ENCODE measurements around the gene SLIT1.

Gene SLIT1

GRCh38 chr10:97176226-97176625, 9.5 kb downstream of the SLIT1 start:
- Histone ChIP-seq H3K4me3 (ENCODE audit: insufficient read depth, low read length, poor library complexity, severe bottlenecking) (no peak overlapping the region), H3K36me3 (ENCODE audit: low read length) (no peaks in the 10 kb centered on the region), H2AFZ (ENCODE audit: low read depth, low read length, severe bottlenecking) (no peak overlapping the region), H3K4me2 (ENCODE audit: low read depth, low read length, poor library complexity, severe bottlenecking) (no peak overlapping the region), H3K27ac (ENCODE audit: low read depth, low read length) (no peak overlapping the region), H3K79me2 (ENCODE audit: insufficient read depth, low read length) (no peaks in the 10 kb centered on the region), H3K9ac (ENCODE audit: low read length) (no peak overlapping the region), H3K9me3 (ENCODE audit: insufficient read depth, low read length) (no peaks in the 10 kb centered on the region), H4K20me1 (ENCODE audit: low read depth, low read length) (no peaks in the 10 kb centered on the region), H3F3A (ENCODE audit: insufficient read depth) (no peaks in the 10 kb centered on the region), H3K27me3 (ENCODE audit: low read length) (no peaks in the 10 kb centered on the region), H3K9me2 (replicated peaks; ENCODE audit: insufficient read depth, low read length) (no peaks in the 10 kb centered on the region)
- TF ChIP-seq, protein P1, sequence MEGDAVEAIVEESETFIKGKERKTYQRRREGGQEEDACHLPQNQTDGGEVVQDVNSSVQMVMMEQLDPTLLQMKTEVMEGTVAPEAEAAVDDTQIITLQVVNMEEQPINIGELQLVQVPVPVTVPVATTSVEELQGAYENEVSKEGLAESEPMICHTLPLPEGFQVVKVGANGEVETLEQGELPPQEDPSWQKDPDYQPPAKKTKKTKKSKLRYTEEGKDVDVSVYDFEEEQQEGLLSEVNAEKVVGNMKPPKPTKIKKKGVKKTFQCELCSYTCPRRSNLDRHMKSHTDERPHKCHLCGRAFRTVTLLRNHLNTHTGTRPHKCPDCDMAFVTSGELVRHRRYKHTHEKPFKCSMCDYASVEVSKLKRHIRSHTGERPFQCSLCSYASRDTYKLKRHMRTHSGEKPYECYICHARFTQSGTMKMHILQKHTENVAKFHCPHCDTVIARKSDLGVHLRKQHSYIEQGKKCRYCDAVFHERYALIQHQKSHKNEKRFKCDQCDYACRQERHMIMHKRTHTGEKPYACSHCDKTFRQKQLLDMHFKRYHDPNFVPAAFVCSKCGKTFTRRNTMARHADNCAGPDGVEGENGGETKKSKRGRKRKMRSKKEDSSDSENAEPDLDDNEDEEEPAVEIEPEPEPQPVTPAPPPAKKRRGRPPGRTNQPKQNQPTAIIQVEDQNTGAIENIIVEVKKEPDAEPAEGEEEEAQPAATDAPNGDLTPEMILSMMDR (IDR thresholded peaks at IDR 0.05; ENCODE audit: insufficient read depth, low read length, poor library complexity, severe bottlenecking): no peak
- no peak for TF ChIP-seq EZH2phosphoT487 (conservative IDR thresholded peaks at IDR 0.05; ENCODE audit: low read length)

- Histone ChIP-seq H2AFZ (ENCODE audit: low read depth, low read length, severe bottlenecking) (no peak overlapping the region), H3K79me2 (ENCODE audit: insufficient read depth, low read length) (no peaks in the 10 kb centered on the region), H3K27ac (ENCODE audit: low read depth, low read length) (no peak overlapping the region), H3F3A (ENCODE audit: insufficient read depth) (no peaks in the 10 kb centered on the region), H3K9me2 (replicated peaks; ENCODE audit: insufficient read depth, low read length) (no peaks in the 10 kb centered on the region), H3K27me3 (ENCODE audit: low read length) (no peaks in the 10 kb centered on the region), H3K9me3 (ENCODE audit: insufficient read depth, low read length) (no peaks in the 10 kb centered on the region), H3K9ac (ENCODE audit: low read length) (no peak overlapping the region), H4K20me1 (ENCODE audit: low read depth, low read length) (no peaks in the 10 kb centered on the region), H3K4me3 (ENCODE audit: insufficient read depth, low read length, poor library complexity, severe bottlenecking) (no peak overlapping the region), H3K4me2 (ENCODE audit: low read depth, low read length, poor library complexity, severe bottlenecking) (no peak overlapping the region), H3K36me3 (ENCODE audit: low read length) (no peaks in the 10 kb centered on the region)
- TF ChIP-seq, protein P1 (IDR thresholded peaks at IDR 0.05; ENCODE audit: insufficient read depth, low read length, poor library complexity, severe bottlenecking): no peak
Observed at GRCh38 chr10:97175586-97175985, 10.2 kb downstream of the SLIT1 start.

- H3K9me2 ChIP-seq (replicated peaks; ENCODE audit: insufficient read depth, low read length): no peaks in the 10 kb centered on the region
- no peaks in the 10 kb centered on the region for H3K36me3 ChIP-seq (ENCODE audit: low read length)
- no peaks in the 10 kb centered on the region for H3K9me3 ChIP-seq (ENCODE audit: insufficient read depth, low read length)
- H3K4me3 ChIP-seq (ENCODE audit: insufficient read depth, low read length, poor library complexity, severe bottlenecking): no peak overlapping the region
- no peak overlapping the region for H3K4me2 ChIP-seq (ENCODE audit: low read depth, low read length, poor library complexity, severe bottlenecking)
- no peak overlapping the region for H2AFZ ChIP-seq (ENCODE audit: low read depth, low read length, severe bottlenecking)
- no peaks in the 10 kb centered on the region for H4K20me1 ChIP-seq (ENCODE audit: low read depth, low read length)
- H3F3A ChIP-seq (ENCODE audit: insufficient read depth): no peaks in the 10 kb centered on the region
- no peak for TF ChIP-seq EZH2phosphoT487 (conservative IDR thresholded peaks at IDR 0.05; ENCODE audit: low read length)
- TF ChIP-seq, protein P1 (IDR thresholded peaks at IDR 0.05; ENCODE audit: insufficient read depth, low read length, poor library complexity, severe bottlenecking): no peak
- H3K27me3 ChIP-seq (ENCODE audit: low read length): no peaks in the 10 kb centered on the region
- no peaks in the 10 kb centered on the region for H3K79me2 ChIP-seq (ENCODE audit: insufficient read depth, low read length)
- no peak overlapping the region for H3K27ac ChIP-seq (ENCODE audit: low read depth, low read length)
- H3K9ac ChIP-seq (ENCODE audit: low read length): no peak overlapping the region
Observed at GRCh38 chr10:97174941-97175340, 10.8 kb downstream of the SLIT1 start.

All from SU-DHL-6 (cell line).